Measurements from ENCODE around the gene ZNF526.

DNA sequence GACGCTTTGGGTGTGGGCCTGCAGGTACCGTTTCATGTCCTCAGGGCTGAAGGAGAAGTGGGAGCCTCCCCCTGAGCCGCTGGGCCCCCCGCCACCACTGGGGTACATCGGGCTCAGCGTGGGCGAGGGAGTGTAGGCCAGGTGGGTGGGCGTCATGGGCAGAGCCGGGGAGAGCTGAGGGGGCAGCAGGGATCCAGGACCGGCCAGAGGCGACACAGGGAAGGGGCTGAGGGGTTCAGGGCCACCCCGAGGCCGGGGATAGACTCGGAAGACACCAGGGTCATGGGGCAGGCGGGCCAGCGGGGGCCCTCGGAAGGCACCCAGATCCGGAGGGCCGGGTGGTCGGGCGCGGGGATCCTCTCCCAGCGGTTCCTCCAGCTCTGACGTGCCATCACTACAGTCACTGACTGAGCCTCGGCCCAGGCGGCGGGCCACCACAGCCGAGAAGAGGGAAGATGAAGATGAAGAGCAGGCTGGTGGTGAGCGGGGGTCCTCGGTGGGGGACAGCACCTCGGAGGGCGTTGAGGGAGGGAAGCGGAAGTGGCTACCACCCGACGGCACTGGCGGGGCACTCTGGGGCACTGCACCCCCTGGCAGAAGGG lies 29.1 kb downstream of the ZNF526 start:
- TF ChIP-seq POLR2AphosphoS5 (IDR thresholded peaks at IDR 0.05; ENCODE audit: low read depth) (no peak; the same call in 1 of the 2 replicates), SPI1 (IDR thresholded peaks at IDR 0.05; ENCODE audit: borderline replicate concordance, low read depth) (no peak)
- TF ChIP-seq, protein P1, sequence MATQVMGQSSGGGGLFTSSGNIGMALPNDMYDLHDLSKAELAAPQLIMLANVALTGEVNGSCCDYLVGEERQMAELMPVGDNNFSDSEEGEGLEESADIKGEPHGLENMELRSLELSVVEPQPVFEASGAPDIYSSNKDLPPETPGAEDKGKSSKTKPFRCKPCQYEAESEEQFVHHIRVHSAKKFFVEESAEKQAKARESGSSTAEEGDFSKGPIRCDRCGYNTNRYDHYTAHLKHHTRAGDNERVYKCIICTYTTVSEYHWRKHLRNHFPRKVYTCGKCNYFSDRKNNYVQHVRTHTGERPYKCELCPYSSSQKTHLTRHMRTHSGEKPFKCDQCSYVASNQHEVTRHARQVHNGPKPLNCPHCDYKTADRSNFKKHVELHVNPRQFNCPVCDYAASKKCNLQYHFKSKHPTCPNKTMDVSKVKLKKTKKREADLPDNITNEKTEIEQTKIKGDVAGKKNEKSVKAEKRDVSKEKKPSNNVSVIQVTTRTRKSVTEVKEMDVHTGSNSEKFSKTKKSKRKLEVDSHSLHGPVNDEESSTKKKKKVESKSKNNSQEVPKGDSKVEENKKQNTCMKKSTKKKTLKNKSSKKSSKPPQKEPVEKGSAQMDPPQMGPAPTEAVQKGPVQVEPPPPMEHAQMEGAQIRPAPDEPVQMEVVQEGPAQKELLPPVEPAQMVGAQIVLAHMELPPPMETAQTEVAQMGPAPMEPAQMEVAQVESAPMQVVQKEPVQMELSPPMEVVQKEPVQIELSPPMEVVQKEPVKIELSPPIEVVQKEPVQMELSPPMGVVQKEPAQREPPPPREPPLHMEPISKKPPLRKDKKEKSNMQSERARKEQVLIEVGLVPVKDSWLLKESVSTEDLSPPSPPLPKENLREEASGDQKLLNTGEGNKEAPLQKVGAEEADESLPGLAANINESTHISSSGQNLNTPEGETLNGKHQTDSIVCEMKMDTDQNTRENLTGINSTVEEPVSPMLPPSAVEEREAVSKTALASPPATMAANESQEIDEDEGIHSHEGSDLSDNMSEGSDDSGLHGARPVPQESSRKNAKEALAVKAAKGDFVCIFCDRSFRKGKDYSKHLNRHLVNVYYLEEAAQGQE (IDR thresholded peaks at IDR 0.05; ENCODE audit: insufficient replicate concordance, low read depth) = no peak
- TF ChIP-seq, protein P2, sequence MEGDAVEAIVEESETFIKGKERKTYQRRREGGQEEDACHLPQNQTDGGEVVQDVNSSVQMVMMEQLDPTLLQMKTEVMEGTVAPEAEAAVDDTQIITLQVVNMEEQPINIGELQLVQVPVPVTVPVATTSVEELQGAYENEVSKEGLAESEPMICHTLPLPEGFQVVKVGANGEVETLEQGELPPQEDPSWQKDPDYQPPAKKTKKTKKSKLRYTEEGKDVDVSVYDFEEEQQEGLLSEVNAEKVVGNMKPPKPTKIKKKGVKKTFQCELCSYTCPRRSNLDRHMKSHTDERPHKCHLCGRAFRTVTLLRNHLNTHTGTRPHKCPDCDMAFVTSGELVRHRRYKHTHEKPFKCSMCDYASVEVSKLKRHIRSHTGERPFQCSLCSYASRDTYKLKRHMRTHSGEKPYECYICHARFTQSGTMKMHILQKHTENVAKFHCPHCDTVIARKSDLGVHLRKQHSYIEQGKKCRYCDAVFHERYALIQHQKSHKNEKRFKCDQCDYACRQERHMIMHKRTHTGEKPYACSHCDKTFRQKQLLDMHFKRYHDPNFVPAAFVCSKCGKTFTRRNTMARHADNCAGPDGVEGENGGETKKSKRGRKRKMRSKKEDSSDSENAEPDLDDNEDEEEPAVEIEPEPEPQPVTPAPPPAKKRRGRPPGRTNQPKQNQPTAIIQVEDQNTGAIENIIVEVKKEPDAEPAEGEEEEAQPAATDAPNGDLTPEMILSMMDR (IDR thresholded peaks at IDR 0.05; ENCODE audit: insufficient read depth, low read length) = no peak
